ENCODE data around the gene TRAF2. TPM values are rescaled to one million over a fixed set of nuclear protein-coding genes. Genes with fewer than 3 reads are reported as not detected.

TRAF2 gene
- total RNA-seq, 1 donor from 2014 or later, result 8.8 TPM

DNA sequence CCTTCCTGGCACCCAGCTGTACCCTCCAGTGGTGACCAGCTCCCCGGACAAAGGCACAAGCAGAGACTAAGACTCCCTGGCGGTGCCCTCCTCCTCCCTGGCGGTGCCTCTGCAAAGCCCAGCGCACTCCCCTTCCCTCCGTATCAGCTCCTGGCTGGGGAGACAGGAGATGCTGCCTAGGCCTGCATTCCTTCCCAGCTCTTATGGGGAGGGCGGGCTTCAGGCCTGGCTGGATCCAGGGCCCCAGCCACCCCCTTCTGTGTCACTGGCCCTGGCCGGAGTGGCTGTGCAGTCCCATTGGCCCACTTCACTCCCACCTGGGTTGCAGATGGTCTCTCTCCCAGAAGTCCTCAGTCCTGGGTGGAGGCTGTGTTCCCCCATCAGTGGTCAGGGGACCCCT, 72.2 kb downstream of the TRAF2 start:
- DNase-seq (ENCODE audit: low spot score), result no peak

DNA sequence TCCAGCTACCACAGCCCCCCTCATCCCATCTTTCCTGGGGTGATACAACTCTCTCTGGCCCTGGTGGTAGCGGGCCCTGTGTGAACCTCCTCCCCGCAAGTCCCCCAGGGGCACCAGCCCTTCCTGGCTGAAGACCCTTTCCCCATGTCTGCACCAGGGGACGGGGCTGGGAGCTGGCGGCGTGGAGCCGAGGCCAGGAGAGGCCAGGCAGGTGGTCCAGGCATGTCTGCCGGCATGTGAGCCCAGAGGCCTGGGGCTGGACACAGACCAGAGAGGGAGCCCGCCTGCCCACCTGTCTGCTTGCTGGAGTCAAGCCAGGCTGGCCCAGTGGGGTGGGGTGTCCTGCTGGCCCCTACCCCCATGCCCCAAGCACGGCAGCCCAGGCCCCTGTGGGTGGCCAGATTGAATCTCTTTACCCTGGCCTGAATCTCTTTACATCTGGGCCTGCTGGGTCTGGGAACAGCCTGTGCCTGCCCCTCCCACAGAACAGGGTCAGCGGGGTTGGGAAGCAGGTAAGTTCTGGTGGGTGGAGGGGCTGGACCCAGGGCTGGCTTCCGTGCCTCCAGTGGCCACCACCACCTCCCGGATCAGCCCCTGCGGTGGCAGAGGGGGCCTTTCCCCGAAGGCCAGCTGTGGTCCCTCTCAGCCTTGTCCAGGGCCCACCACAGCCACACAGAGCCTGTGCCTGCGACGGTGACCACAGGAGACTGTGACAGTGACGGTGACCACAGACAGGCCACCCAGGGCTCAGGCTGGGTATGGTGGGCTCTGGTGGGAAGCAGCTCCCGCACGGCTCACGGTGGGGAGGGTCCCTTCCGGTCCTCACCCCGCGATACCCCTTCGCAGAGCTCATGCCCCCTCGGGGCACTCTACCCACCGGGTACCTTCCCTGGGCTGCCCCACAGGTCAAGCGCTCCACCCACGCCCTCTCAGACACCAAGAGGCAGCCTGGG, 72.9 kb downstream of the TRAF2 start:
- DNase-seq (ENCODE audit: low spot score), result no peak

DNA sequence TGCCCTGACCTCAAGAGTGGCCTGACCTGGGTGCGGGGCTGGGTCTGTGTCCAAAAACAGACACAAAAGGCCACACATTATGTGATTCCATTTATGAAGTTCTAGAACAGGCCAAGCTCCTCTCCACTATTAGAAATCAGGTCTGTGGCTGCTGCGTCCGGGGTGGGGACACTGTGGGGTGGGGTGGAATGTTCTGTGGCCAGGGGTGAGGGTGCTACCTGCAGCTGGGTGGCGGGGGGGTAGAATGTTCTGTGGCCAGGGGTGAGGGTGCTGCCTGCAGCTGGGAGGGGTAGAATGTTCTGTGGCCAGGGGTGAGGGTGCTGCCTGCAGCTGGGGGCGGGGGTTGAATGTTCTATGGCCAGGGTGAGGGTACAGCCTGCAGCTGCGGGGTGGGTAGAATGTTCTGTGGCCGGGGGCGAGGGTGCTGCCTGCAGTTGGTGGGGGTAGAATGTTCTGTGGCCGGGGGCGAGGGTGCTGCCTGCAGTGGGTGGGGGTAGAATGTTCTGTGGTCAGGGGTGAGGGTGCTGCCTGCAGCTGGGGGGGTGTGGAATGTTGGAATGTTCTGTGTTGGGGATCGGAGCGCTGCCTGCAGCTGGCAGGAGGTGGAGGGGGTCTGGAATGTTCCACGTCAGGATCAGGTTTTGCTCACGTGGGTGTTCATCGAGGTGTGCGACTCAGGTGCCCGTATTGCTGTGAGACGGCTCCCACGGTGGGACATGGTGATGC, 74.1 kb downstream of the TRAF2 start:
- DNase-seq (ENCODE audit: low spot score), result no peak

DNA sequence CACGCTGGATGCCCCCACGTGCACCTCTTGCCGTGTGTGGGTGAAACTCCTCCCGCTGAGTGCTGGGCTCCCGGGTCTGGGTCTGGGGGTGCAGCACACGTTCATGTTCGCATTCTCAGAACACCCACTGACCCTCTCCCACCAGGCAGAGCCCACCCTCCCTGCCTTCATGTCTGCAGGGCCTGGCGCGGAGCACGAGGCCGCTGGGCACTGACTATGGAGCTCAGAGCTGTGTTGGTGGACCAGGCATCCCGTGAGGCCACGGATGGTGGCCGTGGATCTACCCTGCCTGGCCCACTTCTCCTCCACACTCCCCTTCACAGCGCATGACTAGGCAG, 74.6 kb downstream of the TRAF2 start:
- DNase-seq (ENCODE audit: low spot score), result no peak

DNA sequence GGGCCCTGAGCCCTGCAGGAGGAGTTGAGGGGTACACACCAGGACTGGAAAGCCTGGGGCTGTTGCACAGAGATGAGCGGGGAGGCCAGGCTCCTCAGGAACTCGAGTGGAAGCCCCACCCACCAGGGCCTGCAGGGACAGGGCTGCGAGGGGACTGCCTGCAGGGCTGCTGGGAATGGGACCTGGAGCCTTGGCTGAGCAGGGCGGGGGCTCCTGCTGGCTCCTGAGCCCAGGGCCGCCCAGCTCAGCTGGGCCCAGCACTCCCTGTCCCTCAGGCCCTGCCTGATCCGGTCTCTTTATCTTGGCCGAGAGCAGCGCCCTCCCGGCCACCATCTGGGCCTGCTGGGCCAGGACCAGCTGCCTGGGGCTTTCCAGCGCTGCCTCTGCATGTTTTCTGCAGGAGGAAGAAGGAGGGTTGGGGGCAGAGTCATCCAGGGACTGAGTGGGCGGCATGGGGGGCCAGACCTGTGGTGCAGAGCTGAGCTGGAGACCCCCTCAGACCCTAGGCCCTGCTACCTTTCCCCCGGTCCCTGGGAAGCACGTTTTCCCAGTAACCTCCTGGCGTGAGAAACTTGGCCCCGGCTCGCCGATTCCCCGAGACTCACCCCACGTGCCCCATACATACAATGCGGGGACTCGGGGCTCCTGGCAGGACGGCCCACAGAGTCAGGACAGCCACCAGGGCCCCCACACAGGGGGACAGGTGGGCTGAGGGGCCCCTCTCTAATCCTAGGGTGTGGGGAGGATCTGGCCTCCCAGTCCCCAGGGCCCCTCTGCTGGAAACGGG, 75.2 kb downstream of the TRAF2 start:
- DNase-seq (ENCODE audit: low spot score), result no peak

DNA sequence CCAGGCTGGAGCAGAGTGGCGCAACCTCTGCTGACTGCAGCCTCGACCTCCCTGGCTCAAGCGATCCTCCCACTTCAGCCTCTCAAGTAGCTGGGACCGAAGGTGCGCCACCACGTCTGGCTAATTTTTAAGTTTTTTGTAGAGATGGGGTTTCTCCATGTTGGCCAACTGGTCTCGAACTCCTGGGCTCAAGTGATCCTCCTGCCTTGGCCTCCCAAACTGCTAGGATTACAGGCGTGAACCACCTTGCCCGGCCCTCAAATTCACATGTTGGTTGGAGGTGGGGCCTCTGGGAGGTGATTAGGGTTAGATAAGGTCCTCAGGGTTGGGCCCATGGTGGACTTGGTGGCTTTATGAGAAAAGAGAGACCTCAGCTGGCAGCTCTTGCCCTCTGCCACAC, 75.8 kb downstream of the TRAF2 start:
- DNase-seq (ENCODE audit: low spot score), result no peak

DNA sequence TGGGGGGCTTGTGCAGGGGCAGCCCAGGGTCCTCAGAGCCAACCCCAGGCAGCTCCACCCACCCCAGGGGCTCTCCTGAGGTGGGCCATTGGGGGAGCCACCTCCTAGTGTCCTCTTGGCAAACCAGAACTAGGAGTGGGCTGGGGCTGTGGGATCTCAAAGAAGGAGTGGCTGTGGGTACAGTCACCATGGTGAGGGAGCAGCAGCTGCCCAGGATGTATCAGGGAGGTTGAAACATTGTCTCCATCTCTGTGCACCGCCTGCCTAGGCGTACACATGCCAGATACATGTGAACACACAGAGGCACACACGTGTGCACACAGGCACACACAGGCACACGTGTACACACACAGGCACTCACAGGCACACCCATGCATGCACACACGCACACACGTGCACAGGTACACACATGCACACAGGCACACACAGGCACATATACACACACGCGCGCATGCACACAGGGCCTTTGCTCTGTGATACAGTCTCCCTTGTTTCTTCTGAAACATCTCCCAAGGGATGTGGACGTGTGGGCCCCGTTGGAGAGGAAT, 76.5 kb downstream of the TRAF2 start:
- no peak for DNase-seq (ENCODE audit: low spot score)

DNA sequence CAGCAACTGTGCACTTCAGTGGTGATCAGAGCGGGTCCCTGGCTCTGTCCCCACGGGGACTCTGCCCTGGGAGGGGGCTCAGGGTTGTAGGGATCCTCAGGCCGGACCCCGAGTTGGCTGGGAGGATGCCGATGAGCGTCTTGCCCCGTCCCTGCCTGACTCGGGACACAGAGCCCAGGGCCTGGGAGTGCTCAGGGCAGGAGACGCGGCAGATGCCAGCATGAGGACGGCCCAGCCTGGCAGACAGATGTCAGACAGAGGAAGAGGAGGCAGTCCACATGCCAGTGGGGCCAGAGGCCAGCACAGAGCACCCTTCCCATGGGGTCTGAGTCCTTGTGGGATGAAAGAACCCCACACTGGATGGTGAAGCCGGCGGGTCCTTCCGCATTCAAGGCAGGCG, 77.0 kb downstream of the TRAF2 start:
- no peak for DNase-seq (ENCODE audit: low spot score)

DNA sequence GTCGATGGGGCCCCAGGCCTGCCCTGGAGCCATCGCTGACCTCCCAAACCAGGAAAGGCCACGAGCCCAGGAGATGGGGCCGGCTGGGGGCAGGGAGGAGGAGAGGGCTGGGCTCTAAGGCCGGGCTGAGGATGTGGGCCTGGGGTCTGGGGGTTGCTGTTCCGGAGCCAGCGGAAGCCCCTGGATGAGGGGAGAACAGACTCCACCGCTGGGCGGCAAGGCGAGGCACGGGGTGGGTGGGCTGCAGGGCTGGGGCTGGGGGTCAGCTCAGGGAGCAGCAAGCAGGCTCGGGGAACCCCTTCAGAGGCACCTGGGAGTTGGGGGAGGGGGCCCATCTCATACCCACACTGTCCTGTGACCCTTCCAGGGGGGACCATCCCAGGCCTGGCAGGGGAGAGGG, 77.4 kb downstream of the TRAF2 start:
- DNase-seq (ENCODE audit: low spot score), result no peak

DNA sequence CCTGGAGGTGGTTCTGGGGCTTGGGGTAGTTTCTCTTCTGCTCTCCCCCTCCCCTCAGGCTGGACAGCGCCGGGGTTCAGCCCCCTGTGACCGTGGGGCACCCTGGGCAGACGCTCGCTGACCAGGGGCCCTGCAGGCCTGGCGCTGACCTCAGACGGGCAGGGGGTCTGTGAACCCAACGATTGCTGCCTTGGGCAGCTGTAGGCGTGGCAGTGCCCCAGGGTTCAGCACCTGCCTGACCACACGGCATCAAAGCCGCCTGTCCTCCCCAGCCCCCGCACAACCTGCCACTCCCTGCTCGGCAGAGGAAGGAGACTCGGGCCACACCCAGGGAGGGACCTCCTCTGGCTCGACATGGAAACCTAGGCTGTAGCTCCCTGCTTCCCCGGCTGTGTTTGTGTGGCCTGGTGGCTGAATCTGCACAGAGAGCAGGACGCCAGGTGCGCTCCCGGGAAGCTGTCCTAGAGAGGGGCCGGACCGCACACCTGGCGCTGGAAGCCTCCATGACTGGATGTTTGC, 77.9 kb downstream of the TRAF2 start:
- no peak for DNase-seq (ENCODE audit: low spot score)

DNA sequence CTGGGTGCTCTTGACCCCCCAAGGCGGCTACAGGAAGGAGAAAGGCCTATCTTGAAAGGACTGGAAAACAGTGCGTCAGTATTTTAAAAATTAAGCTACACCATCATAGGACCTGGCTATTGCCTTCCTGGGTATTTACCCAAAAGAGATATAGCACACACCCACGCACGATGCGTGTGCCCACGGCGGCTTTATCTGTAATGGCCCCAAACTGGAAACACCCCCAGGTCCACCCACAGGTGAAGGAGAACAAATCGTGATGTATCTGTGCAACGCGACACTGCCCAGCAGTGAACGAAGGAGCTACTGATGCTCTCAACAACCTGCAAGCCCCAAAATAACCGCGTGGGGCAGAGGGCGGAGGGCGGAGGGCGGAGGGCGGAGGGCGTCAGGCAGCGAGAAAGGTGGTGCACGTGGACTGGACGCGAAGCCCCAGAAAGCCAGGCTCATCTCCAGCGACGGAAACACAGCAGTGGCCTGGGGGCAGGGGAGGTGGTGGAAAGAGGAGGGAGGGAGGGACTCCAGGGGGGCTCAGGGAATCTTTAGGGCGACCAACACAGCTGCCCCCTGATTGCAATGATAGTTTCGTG, 78.6 kb downstream of the TRAF2 start:
- no peak for DNase-seq (ENCODE audit: low spot score)

DNA sequence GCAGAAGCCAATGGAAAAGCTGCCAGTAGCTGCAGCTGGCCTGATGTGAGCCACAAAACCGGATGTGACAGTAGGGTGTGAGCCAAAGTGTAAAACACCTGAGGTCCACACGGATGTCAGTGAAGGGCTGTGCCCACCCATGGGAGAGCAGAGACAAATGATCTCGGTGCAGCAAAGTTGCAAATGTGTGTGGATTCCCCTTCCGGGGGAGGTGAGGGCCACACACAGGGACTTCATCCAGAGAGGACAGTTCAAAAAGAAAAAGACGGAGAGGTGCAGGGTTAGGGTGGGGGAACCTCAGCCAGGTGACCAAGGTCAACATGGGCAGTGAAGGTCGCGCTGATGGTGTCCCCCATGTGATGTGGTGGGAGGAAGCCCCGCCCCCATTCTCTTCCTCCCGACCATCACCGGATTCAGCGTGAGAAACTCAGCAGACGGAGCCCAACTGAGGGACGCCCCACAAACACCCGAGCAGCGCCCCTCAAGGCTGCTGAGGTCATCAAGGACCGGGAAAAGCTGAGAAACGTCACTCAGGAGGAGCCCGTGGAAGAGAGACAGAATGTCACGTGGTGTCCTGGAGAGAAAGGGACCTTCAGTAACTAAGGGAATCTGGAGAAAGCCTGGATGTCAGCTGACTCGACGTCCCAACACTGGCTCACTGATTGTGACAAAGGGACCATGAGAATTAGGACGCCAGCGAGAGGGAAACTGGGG, 79.6 kb downstream of the TRAF2 start:
- DNase-seq (ENCODE audit: low spot score), result no peak

DNA sequence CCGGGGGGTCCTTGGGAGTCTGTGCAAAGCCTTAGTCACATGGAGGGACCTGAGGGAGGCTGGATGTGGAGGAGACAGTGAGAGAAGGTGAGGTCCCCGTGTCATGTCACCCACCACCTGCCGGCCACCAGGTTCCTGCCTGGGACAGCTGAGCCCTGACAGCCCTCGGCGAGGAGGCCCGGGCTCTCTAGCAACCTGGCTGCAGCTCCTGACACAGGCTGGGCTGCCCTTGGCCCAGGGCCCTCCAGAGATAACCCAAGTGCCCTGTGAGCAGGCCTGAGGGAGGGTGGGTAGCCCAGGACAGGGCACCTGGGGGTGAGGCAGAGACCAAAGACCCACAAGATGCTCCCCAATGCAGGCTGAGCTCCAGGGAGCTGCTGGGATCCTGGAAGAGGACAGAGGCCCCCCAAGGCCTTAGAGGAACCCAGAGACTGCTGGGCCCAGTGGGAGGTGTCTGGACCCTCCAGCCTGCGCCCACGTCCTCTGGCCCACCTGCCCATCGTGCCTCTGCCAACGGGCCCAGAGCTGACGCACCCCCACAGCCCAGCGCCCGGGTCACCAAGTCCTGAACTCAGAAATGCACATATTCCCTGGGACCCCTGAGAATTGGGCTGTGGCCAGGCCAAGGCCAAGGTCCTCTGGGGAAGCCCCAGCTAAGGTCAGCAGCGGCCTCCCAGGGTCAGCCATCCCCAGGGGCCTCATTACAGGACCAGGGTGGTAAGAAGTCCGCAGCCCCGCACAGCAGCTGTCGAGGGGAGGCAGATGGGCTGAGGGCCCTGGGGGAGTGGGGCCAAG, 82.2 kb downstream of the TRAF2 start:
- DNase-seq (ENCODE audit: low spot score), result no peak

DNA sequence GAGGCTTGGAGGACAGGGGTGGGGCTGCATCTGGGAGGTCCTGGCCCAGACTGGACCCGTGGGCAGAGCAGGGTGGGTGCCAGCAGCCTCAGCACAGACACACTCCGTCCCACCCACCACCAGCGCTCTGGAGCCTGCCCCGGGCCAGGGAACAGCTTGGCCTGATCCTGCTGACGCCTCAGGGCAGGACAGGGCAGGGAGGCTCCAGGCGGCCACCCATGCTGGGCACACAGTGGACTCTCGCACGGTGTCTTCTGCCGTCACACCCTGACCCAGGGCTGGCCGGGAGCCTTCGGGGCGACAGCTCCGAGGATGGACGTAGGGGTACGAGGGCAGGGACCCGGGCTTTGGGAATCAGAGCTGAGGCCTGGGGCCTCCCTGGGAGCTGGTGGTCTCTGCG, 82.8 kb downstream of the TRAF2 start:
- DNase-seq (ENCODE audit: low spot score), result no peak

DNA sequence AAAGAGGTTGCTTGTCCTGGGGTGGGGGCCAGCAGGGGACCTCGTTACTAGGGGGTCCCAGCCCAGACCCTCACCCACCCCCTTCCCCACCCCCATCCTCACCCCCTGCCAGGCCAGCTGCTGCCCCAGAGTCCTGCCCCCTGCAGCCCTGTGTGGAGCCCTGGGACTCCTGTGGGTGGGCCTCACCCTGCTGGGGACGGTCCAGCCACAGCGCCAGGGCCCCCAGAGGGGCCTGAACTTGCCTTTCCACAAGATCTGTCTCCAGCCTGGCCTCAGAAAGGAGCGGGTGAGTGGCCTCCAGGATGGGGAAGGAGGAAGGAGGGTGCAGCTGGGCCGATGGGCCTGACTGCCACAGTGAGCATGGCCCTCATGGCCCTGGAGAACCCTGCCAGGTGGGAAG, 83.5 kb downstream of the TRAF2 start:
- DNase-seq (ENCODE audit: low spot score), result no peak

DNA sequence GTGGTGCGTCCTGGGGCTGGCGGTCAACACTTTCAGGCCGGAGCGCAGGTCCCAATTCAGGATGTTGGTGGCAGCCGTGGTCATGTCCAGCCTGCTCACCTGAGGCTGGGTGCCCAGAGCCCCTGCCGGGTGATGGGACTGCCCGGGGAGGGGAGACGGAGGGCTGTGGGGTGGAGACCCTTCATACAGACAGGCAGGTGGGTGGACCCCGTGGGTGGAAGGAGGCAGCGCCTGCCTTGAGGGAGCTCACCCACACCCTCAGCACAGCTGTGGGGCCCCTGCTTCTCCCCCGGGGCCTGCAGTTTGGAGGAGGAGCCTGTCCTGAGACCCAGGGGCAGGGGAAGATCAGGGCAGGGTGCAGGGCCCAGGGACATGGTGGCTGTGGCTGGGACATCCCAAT, 84.0 kb downstream of the TRAF2 start:
- no peak for DNase-seq (ENCODE audit: low spot score)

DNA sequence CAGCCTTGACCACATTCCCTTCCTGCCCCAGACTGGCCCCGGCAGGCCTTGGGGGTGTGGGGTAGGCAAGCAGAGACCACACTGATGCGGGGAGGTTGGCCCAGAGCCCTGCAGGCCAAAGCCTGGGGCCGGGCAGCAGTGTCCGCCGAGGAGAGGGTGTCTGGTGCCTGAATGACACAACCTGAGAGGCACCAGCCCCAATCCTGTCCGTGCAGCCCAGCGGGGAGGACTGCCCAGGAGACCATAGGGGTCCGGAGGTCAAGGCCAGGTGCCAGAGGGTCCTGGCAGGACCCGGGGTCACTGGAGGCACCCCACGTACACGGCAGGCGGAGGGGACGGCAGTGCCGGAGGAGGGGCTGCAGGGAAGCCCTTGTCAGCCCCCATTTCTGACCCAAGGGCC, 85.4 kb downstream of the TRAF2 start:
- no peak for DNase-seq (ENCODE audit: low spot score)

DNA sequence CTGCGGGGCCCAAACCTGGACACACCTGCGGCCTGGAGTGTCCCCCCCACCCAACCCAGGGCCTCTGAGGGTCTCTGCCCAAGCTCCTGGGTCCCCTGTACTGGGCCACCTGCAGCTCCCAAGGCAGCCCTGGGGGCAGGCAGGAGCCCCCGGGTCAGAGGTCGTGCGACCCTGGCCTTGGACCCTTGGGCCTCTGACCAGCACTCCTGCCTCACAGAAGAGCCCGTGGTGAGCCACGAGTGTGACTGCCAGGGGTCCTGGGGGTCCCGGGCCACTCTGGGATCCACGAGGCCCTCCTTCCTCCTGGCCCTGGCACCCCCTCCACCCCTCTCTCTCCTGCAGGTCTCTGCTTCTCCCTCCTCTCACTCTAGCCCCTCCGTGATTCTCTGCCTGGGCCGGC, 86.0 kb downstream of the TRAF2 start:
- no peak for DNase-seq (ENCODE audit: low spot score)

DNA sequence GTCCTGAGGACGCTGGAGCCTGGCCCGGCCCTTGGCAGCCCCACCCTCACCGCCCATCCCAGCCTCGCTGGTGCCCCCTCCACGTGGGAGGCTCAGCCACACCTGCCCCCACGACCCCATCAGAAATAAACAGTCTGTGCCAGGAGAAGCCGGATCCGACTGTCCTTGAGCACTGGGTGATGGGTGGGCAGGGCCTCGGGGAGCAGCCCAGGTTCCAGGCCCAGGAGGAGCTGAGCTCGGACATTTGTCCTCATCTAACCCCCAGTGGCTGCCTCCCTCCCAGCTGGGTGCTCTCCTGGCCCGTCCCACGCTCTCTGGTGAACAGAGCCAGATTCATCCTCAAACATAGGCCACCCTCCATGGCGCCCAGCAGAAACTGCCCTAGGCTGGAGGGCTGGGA, 86.4 kb downstream of the TRAF2 start:
- DNase-seq (ENCODE audit: low spot score), result no peak

Data from mesenteric fat pad (tissue), 1 donor.